Stimulated activated CD8-positive, alpha-beta memory T cell treated with anti-CD3 and anti-CD28 coated beads, Interleukin-7, amount 100 ng/mL, for 4 hours (primary cell): ENCODE data around the gene PPP1R9B.
A peak's percentile ranks its signal among the peaks of the same experiment; 100 is the strongest.

Experiments used
- DNase-seq, 2 donors: peaks; one replicate each; pipeline ENCODE4 v3.0.0-alpha.2; 2020; ENCODE audit warnings: low read depth in 2 of 2

The PPP1R9B gene

GRCh38 chr17:50141026-50141744, 9.3 kb downstream of the PPP1R9B start:
- DNase-seq: no peak

GRCh38 chr17:50139950-50140885, 10.3 kb downstream of the PPP1R9B start:
- DNase-seq: peak; percentile 67 to 68

- DNase-seq: no peak
Observed at GRCh38 chr17:50139185-50139783, 11.2 kb downstream of the PPP1R9B start.

- no peak for DNase-seq
Observed at GRCh38 chr17:50137042-50137441, 13.4 kb downstream of the PPP1R9B start.

- DNase-seq: no peak
Observed at GRCh38 chr17:50136096-50136687, 14.3 kb downstream of the PPP1R9B start.

GRCh38 chr17:50135316-50136095, 15.0 kb downstream of the PPP1R9B start:
- DNase-seq: no peak

- no peak for DNase-seq
Observed at GRCh38 chr17:50134206-50135110, 16.0 kb downstream of the PPP1R9B start.

DNA sequence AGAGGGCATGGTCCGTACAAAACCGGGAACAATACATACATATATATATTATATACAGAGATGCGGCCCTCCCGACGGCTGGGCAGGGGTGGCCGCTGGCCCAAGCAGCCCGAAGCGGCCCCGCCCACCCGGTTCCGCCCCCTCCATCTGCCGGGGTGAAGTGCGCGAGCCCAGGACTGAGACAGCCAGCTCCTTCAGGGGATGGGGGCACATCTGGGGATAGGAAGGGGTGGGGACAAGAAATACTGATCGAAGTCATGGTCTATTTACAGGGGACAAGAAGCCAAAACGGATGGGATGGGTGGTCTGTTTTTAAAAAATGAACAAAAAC, 16.7 kb downstream of the PPP1R9B start:
- DNase-seq: no peak

DNA sequence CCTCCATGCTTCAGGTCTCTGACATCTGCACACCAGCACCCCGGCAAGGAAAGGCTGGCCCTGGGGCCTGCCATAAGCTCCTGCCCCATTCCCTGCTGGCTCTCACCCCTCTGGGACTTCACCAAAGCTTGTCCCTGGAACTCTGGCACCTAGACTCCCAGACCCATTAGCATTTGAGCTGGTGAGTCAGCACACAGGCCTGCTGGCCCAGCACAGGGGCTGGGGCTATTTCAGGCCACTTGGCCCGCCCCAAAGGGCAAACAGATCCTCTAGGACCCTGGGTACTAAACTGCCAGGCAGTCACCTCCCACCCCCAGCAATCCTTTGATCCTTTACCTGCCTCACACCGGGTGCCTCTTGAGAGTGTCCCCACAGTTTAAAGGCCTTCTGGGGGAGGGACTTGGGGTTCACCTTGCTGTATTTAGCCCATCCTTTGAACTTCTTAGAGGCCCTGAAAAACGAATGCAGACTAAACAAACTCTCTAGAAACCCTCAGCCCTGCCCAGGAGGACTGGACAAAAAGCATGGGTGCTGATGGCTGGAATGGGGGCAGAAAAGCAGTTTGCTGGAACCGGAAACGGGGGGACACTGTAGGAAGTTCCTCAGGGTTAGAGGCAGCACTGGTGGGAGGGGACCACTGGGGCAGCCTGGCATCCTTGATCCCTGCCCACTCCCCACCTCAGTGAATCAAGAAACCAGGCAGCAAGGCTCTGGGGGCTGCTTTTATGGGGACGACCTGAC, 17.3 kb downstream of the PPP1R9B start:
- DNase-seq: no peak

- no peak for DNase-seq
Observed at GRCh38 chr17:50132104-50132794, 18.2 kb downstream of the PPP1R9B start.

GRCh38 chr17:50130559-50131305, 19.7 kb downstream of the PPP1R9B start:
- DNase-seq: no peak

- no peak for DNase-seq
Observed at GRCh38 chr17:50129728-50130558, 20.5 kb downstream of the PPP1R9B start, which contains the start of gene SAMD14. TSS of gene SAMD14 (minus strand) at chr17:50130160. CDS start at chr17:50124959, 5,201 bp downstream.

DNA sequence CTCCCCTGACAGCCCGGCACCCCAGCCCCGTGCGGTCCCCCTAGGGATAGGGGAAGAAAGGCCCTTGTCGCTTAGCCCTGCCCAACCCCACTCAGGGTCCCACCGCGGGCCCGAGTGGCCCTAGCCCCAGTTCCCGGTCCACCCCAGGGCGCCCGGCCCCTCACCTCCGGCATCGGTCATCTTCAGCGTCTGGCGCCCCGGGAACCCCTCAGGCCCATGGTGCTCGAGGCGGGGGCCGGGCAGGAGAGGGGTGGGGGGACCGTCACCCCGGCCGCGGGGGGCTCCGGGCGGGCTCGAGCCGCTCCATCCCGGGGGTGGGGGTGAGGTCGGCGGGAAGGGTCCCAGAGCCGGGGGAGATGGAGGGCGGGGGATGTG, 21.1 kb downstream of the PPP1R9B start:
- no peak for DNase-seq

GRCh38 chr17:50128441-50129352, 21.8 kb downstream of the PPP1R9B start:
- no peak for DNase-seq

GRCh38 chr17:50127697-50128361, 22.6 kb downstream of the PPP1R9B start:
- DNase-seq: no peak
